ENCODE data around the gene DYNLL2. TPM values are rescaled to one million over a fixed set of nuclear protein-coding genes. Genes with fewer than 3 reads are reported as not detected.
"Not testable (repeated sequence)": the region's sequence is repeated elsewhere in the genome, so short reads cannot be mapped to it uniquely, and the experiment has no call there.

DYNLL2 gene
- total RNA-seq, 1 donor from 2014 or later: 41.2 TPM

GRCh38 chr17:58073266-58073665 lies 10.0 kb upstream of the DYNLL2 start:
- not testable (repeated sequence) for DNase-seq

GRCh38 chr17:58074406-58074805 lies 8.8 kb upstream of the DYNLL2 start:
- not testable (repeated sequence) for DNase-seq

GRCh38 chr17:58079300-58080033 lies 3.8 kb upstream of the DYNLL2 start:
- no peak for DNase-seq

GRCh38 chr17:58081646-58082340 lies 1.4 kb upstream of the DYNLL2 start:
- DNase-seq: no peak

- DNase-seq: no peak
Observed at GRCh38 chr17:58082341-58082869, 814 bp upstream of the DYNLL2 start.

GRCh38 chr17:58083491-58084316 lies 485 bp downstream of the DYNLL2 start:
- no peak for DNase-seq

- DNase-seq: no peak
Observed at GRCh38 chr17:58084317-58084981, 1.2 kb downstream of the DYNLL2 start.

- no peak for DNase-seq
Observed at GRCh38 chr17:58085039-58085715, 2.0 kb downstream of the DYNLL2 start.

- DNase-seq: no peak
Observed at GRCh38 chr17:58086953-58087352, 3.7 kb downstream of the DYNLL2 start.

GRCh38 chr17:58088624-58089023 lies 5.4 kb downstream of the DYNLL2 start:
- no peak for DNase-seq

- DNase-seq: no peak
Observed at GRCh38 chr17:58089111-58089510, 5.9 kb downstream of the DYNLL2 start.

GRCh38 chr17:58091024-58091567 lies 7.9 kb downstream of the DYNLL2 start:
- DNase-seq: no peak

GRCh38 chr17:58092101-58092796 lies 9.0 kb downstream of the DYNLL2 start:
- no peak for DNase-seq

GRCh38 chr17:58092797-58093385 lies 9.7 kb downstream of the DYNLL2 start:
- DNase-seq: no peak

- DNase-seq: no peak
Observed at GRCh38 chr17:58094118-58094517, 10.9 kb downstream of the DYNLL2 start.

GRCh38 chr17:58096892-58097291 lies 13.7 kb downstream of the DYNLL2 start:
- no peak for DNase-seq

GRCh38 chr17:58097384-58098088 lies 14.3 kb downstream of the DYNLL2 start:
- DNase-seq: no peak

GRCh38 chr17:58100506-58100905 lies 17.3 kb downstream of the DYNLL2 start:
- no peak for DNase-seq

- not testable (repeated sequence) for DNase-seq
Observed at GRCh38 chr17:58101898-58102297, 18.7 kb downstream of the DYNLL2 start.

- no peak for DNase-seq
Observed at GRCh38 chr17:58105093-58105492, 21.9 kb downstream of the DYNLL2 start.

Data from occipital lobe (tissue), 2 donors.